Thyroid gland (tissue), 4 donors: ENCODE measurements around the gene SEMA3D.

Source experiments
- CTCF ChIP-seq, 6 experiments: fragments of 200-600 bp in 3 of 6; fragments of 450-650 bp in 3 of 6; sonication (generic) in 3 of 6; IDR thresholded peaks; one replicate each; pipeline ENCODE4 v1.5.1; 2016 to 2019; ENCODE audit warnings: antibody characterized with exemption in 6 of 6, mild to moderate bottlenecking in 2 of 6, inconsistent platforms in 1 of 6, moderate library complexity in 1 of 6
- POLR2A ChIP-seq, 2 donors: fragments of 450-650 bp; IDR thresholded peaks; one replicate each; pipeline ENCODE4 v1.6.1; 2017; ENCODE audit warnings: antibody characterized with exemption in 2 of 2, mild to moderate bottlenecking in 2 of 2, moderate library complexity in 1 of 2

DNA sequence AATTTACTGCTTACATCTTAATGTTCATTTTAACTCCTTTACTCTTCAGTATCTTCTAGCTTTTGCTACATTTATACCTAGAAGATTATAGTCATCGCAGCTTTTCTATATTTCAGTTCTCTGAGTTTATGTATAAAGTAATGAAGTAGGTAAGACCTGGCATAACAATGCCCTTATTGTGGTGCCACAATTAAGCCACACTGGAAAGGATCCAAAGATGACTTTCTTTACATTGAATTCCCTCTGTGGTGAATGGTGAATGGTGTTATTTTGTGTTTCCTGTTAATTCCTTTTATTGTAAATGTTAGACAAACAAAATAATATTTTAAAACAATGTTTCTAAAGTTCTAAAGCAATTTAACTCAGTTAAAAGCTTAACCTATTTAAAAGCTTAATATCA is 36.2 kb downstream of the SEMA3D start:
- TF ChIP-seq CTCF (IDR thresholded peaks at IDR 0.05) (no peak), POLR2A (IDR thresholded peaks at IDR 0.05) (no peak)
